ENCODE data around the gene DNM3. TPM values are rescaled to one million over a fixed set of nuclear protein-coding genes. Genes with fewer than 3 reads are reported as not detected.

DNM3 gene
- total RNA-seq, 1 donor from 2014 or later: 7.1 TPM

- peak; percentile 81 for DNase-seq
Observed at GRCh38 chr1:172143384-172144055, 302.2 kb downstream of the DNM3 start.

- DNase-seq: peak; percentile 99
Observed at GRCh38 chr1:172144445-172145061, 303.3 kb downstream of the DNM3 start.

- DNase-seq: peak; percentile 96
Observed at GRCh38 chr1:172145231-172145651, 303.9 kb downstream of the DNM3 start.

GRCh38 chr1:172145656-172146055 is 304.4 kb downstream of the DNM3 start:
- no peak for DNase-seq

GRCh38 chr1:172146141-172146850 is 305.0 kb downstream of the DNM3 start:
- DNase-seq: no peak

GRCh38 chr1:172147541-172147940 is 306.2 kb downstream of the DNM3 start:
- DNase-seq: no peak

- no peak for DNase-seq
Observed at GRCh38 chr1:172148213-172148612, 306.9 kb downstream of the DNM3 start.

GRCh38 chr1:172148707-172149106 is 307.4 kb downstream of the DNM3 start:
- DNase-seq: no peak

- peak; percentile 58 for DNase-seq
Observed at GRCh38 chr1:172149346-172149745, 308.0 kb downstream of the DNM3 start.

GRCh38 chr1:172154551-172154950 is 313.3 kb downstream of the DNM3 start:
- DNase-seq: no peak

- DNase-seq: no peak
Observed at GRCh38 chr1:172155766-172156165, 314.5 kb downstream of the DNM3 start.

- peak; percentile 77 for DNase-seq
Observed at GRCh38 chr1:172162236-172162635, 320.9 kb downstream of the DNM3 start.

- no peak for DNase-seq
Observed at GRCh38 chr1:172163498-172164215, 322.4 kb downstream of the DNM3 start.

- no peak for DNase-seq
Observed at GRCh38 chr1:172165403-172165802, 324.1 kb downstream of the DNM3 start.

GRCh38 chr1:172167796-172168596 is 326.7 kb downstream of the DNM3 start:
- DNase-seq: peak; percentile 87

GRCh38 chr1:172168597-172168872 is 327.2 kb downstream of the DNM3 start:
- no peak for DNase-seq

- DNase-seq: no peak
Observed at GRCh38 chr1:172169836-172170235, 328.5 kb downstream of the DNM3 start.

- DNase-seq: no peak
Observed at GRCh38 chr1:172172352-172172831, 331.1 kb downstream of the DNM3 start.

GRCh38 chr1:172176206-172176605 is 334.9 kb downstream of the DNM3 start:
- no peak for DNase-seq

GRCh38 chr1:172177849-172178248 is 336.6 kb downstream of the DNM3 start:
- DNase-seq: no peak

- DNase-seq: no peak
Observed at GRCh38 chr1:172178886-172179285, 337.6 kb downstream of the DNM3 start.

- no peak for DNase-seq
Observed at GRCh38 chr1:172179918-172180317, 338.6 kb downstream of the DNM3 start.

All from tongue (tissue), 2 donors.